HCT116 (cell line): ENCODE results near the gene VMO1. TPM values are rescaled to one million over a fixed set of nuclear protein-coding genes. Genes with fewer than 3 reads are reported as not detected.

Source experiments
- ATAC-seq: fragments of 200-7000 bp; cut with Tn5 transposase; 2 replicates; pipeline ENCODE4 v1.9.1; 2020; ENCODE audit warnings: mild to moderate bottlenecking, moderate library complexity
- BruUV-seq: library from RNA; stranded (reverse); fragments of 400-500 nt; replicated peaks from 2 replicates; lab custom pipeline; 2021; lab: Mats Ljungman, UMichigan
- CTCF ChIA-PET: fragments of 300-600 bp; sonication (Branson Sonifier 250); formaldehyde crosslinking; loops from one replicate; lab custom pipeline; 2021; ENCODE audit warnings: antibody characterized with exemption; lab: Charles Lee
- POLR2A ChIA-PET: fragments of 300-600, 350-600 bp; sonication (Branson Sonifier 250); formaldehyde crosslinking; loops from one replicate; lab custom pipeline; 2021; ENCODE audit warnings: antibody characterized with exemption; lab: Charles Lee
- RAD21 ChIA-PET, 2 experiments: fragments of 300-600 bp; sonication (Branson Sonifier 250); formaldehyde crosslinking; loops; one replicate each; lab custom pipeline; 2023; ENCODE audit warnings: low total read pairs in 2 of 2; ENCODE audit not compliant: uncharacterized antibody in 2 of 2, unreplicated experiment in 2 of 2, low non-redundant PET in 1 of 2; lab: Charles Lee
- DNase-seq: peaks from one replicate; pipeline ENCODE4 v3.0.0-alpha.2; 2010; ENCODE audit warnings: low read depth, low spot score
- H2AFZ ChIP-seq: fragments of 200-600 bp; shearing (Covaris generic), sonication (generic); 2 replicates; pipeline ENCODE4 v1.6.1; 2017; ENCODE audit warnings: low read depth, mixed run types, mixed read lengths, antibody characterized with exemption, low read length; ENCODE audit not compliant: poor library complexity, severe bottlenecking
- H3K27ac ChIP-seq: 2 replicates; pipeline ENCODE4 v1.5.1; 2012; ENCODE audit warnings: low read depth, low read length
- H3K27me3 ChIP-seq: fragments of 200-600 bp; sonication (generic); 2 replicates; pipeline ENCODE4 v1.6.1; 2016; ENCODE audit warnings: mixed run types, low read length, mixed read lengths; ENCODE audit not compliant: insufficient read depth
- H3K36me3 ChIP-seq, 2 experiments: fragments of 200-500 bp in 1 of 2; fragments of 200-600 bp in 1 of 2; sonication (Bioruptor generic) in 1 of 2; sonication (generic) in 1 of 2; 2 replicates each; pipeline versions ENCODE4 v1.5.1 to v1.6.1; 2014 to 2016; ENCODE audit warnings: low read length in 2 of 2, inconsistent platforms in 1 of 2, mixed read lengths in 1 of 2, mixed run types in 1 of 2; ENCODE audit not compliant: insufficient read depth in 2 of 2, control insufficient read depth in 1 of 2
- H3K4me1 ChIP-seq, 2 experiments: fragments of 200-600 bp in 1 of 2; sonication (generic) in 1 of 2; 2 replicates each; pipeline versions ENCODE4 v1.5.1 to v1.6.1; 2012 to 2017; ENCODE audit warnings: low read length in 2 of 2, inconsistent platforms in 1 of 2, mild to moderate bottlenecking in 1 of 2, mixed read lengths in 1 of 2, mixed run types in 1 of 2, moderate library complexity in 1 of 2; ENCODE audit not compliant: insufficient read depth in 2 of 2, control insufficient read depth in 1 of 2
- H3K4me2 ChIP-seq: fragments of 200-600 bp; sonication (generic); 2 replicates; pipeline ENCODE4 v1.6.1; 2017; ENCODE audit warnings: mixed run types, low read length, mixed read lengths
- H3K4me3 ChIP-seq, 2 experiments: fragments of 200-600 bp in 1 of 2; sonication (generic) in 1 of 2; replicated peaks in 1 of 2; 2 replicates each; pipeline ENCODE4 v1.5.1; 2011 to 2016; ENCODE audit warnings: low read length in 2 of 2, control low read depth in 1 of 2, low read depth in 1 of 2, mild to moderate bottlenecking in 1 of 2, mixed read lengths in 1 of 2, mixed run types in 1 of 2
- H3K79me2 ChIP-seq: fragments of 200-600 bp; sonication (generic); 2 replicates; pipeline ENCODE4 v1.6.1; 2017; ENCODE audit warnings: mild to moderate bottlenecking, mixed run types, low read length, moderate library complexity, mixed read lengths; ENCODE audit not compliant: insufficient read depth
- H3K9ac ChIP-seq: fragments of 200-600 bp; sonication (generic); 2 replicates; pipeline ENCODE4 v1.6.1; 2016; ENCODE audit warnings: low read length, mixed read lengths
- H3K9me2 ChIP-seq: fragments of 200-600 bp; sonication (generic), shearing (Covaris generic); 2 replicates; pipeline ENCODE4 v1.6.1; 2017; ENCODE audit warnings: mixed run types, mild to moderate bottlenecking, moderate library complexity; ENCODE audit not compliant: insufficient read depth
- H3K9me3 ChIP-seq, 2 experiments: fragments of 200-500 bp in 1 of 2; fragments of 200-600 bp in 1 of 2; sonication (Bioruptor generic) in 1 of 2; sonication (generic) in 1 of 2; 2 replicates each; pipeline ENCODE4 v1.6.1; 2014 to 2017; ENCODE audit warnings: low read length in 2 of 2, mixed read lengths in 2 of 2, inconsistent platforms in 1 of 2, low read depth in 1 of 2, mild to moderate bottlenecking in 1 of 2, mixed run types in 1 of 2, moderate library complexity in 1 of 2; ENCODE audit not compliant: control insufficient read depth in 1 of 2, insufficient read depth in 1 of 2
- H4K20me1 ChIP-seq: fragments of 200-600 bp; sonication (generic), shearing (Covaris generic); 2 replicates; pipeline ENCODE4 v1.6.1; 2017; ENCODE audit warnings: mixed run types, mild to moderate bottlenecking, moderate library complexity; ENCODE audit not compliant: insufficient read depth
- ATF3 ChIP-seq: IDR thresholded peaks from 2 replicates; pipeline ENCODE4 v1.6.1; 2012
- EGR1 ChIP-seq: IDR thresholded peaks from 2 replicates; pipeline ENCODE4 v1.6.1; 2012; ENCODE audit warnings: low read depth
- FOSL1 ChIP-seq: IDR thresholded peaks from 2 replicates; pipeline ENCODE4 v1.6.1; 2012; ENCODE audit warnings: low read depth
- SP1 ChIP-seq: IDR thresholded peaks from 2 replicates; pipeline ENCODE4 v1.6.1; 2012; ENCODE audit warnings: low read depth
- SRF ChIP-seq: IDR thresholded peaks from 2 replicates; pipeline ENCODE4 v1.6.1; 2012; ENCODE audit warnings: low read depth
- YY1 ChIP-seq: IDR thresholded peaks from 2 replicates; pipeline ENCODE4 v1.6.1; 2011; ENCODE audit warnings: low read length, low read depth, moderate library complexity, mild to moderate bottlenecking; ENCODE audit not compliant: insufficient replicate concordance; ENCODE audit errors: extremely low read depth
- ZNF274 ChIP-seq: fragments of 200-500 bp; sonication (Bioruptor generic); IDR thresholded peaks from 2 replicates; pipeline ENCODE4 v1.6.1; 2014; ENCODE audit warnings: mild to moderate bottlenecking, low read depth, low read length, inconsistent platforms
- intact Hi-C: fragments of 100-400 bp; cut with micrococcal nuclease; formaldehyde crosslinking; loops from 2 replicates; pipeline ENCODE4 v1.10.0; 2022
- total RNA-seq: library from RNA; stranded (reverse); gene quantifications from one replicate; pipeline ENCODE4 v1.2.1, GENCODE V29; 2021; ENCODE audit not compliant: unreplicated experiment

Gene VMO1
- total RNA-seq, 1 experiment from 2014 or later: 0.76 TPM

DNA sequence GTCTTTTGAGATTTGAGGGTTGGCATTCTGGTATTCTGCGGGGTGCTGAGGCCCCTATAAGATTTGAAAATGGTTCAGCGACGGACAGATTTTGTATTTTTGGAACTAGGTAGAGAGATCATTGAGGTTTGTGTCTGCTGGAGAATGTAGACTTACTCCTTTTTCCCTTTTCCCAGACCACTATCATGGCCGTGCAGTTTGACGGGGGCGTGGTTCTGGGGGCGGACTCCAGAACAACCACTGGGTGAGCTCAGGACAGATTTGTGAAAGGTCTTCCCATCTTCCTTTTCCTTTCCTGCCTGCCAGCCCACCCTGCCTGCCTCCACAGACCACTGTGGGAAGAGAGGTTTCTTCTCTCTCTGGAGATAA is 10.4 kb upstream of the VMO1 start:
- ATAC-seq (peak; percentile 85), DNase-seq (no peak)
- peak overlapping the region; percentile 95 for H3K9ac ChIP-seq
- H3K27ac ChIP-seq: peak overlapping the region; percentile 84
- intact Hi-C loops: no loop called here
- H2AFZ ChIP-seq: no peak overlapping the region
- ChIA-PET CTCF (no interaction called here), POLR2A (interaction anchor here (1.0 kb wide), 1 partner anchor 10 kb away, joined by 5 read pairs; the partner anchor contains the start of gene PLD2), RAD21 (no interaction called here)
- no peaks in the 10 kb centered on the region for H4K20me1 ChIP-seq
- no peaks in the 10 kb centered on the region for H3K9me3 ChIP-seq
- H3K4me1 ChIP-seq: peaks cover 6 to 14% of the 10 kb centered on the region in 2 experiments; a peak in 3 of 4 replicates
- TSS peak; percentile 83 for BruUV-seq
- H3K4me3 ChIP-seq: peak overlapping the region; percentile 94 to 98
- peaks cover 19% of the 10 kb centered on the region for H3K79me2 ChIP-seq
- H3K36me3 ChIP-seq: peaks cover 8 to 18% of the 10 kb centered on the region in 2 experiments
- TF ChIP-seq SRF (no peak), ZNF274 (no peak), YY1 (peak; percentile 7), FOSL1 (no peak), ATF3 (no peak), EGR1 (no peak)
- no peaks in the 10 kb centered on the region for H3K27me3 ChIP-seq
- H3K4me2 ChIP-seq: peak overlapping the region; percentile 76
- no peaks in the 10 kb centered on the region for H3K9me2 ChIP-seq

DNA sequence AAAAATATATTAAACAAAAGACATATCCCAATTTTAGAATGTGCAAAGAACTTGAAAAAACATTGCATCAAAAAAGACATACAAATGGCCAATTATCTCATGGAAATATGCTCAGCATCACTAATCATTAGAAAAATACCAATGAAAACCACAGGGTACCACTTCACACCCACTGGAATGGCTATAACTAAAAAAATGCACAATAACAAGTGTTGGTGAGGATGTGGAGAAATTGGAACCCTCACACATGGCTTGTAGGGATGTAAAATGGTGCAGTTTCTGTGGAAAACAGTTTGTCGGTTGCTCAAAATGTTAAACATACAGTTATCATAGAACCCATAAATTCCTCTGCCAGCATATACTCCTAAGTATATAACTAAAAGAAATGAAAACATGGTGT is 9.0 kb upstream of the VMO1 start:
- BruUV-seq: no TSS peak
- POLR2A ChIA-PET: no interaction called here
- H3K27ac ChIP-seq: peak overlapping the region; percentile 51
- no peaks in the 10 kb centered on the region for H3K9me2 ChIP-seq
- intact Hi-C loops: no loop called here
- RAD21 ChIA-PET: no interaction called here
- DNase-seq (no peak), ATAC-seq (no peak)
- H3K79me2 ChIP-seq: peaks cover 19% of the 10 kb centered on the region
- TF ChIP-seq SP1: no peak
- no peaks in the 10 kb centered on the region for H4K20me1 ChIP-seq
- 0 out of 2 replicates have a peak overlapping the region, but pooled peaks have one; percentile 95 for H3K9ac ChIP-seq
- peak overlapping the region in 1 of 2 experiments; percentile 98; a peak in 1 of 4 replicates for H3K4me3 ChIP-seq
- peak overlapping the region; percentile 98 for H2AFZ ChIP-seq
- H3K36me3 ChIP-seq: peaks cover 8 to 18% of the 10 kb centered on the region in 2 experiments
- CTCF ChIA-PET: no interaction called here
- H3K4me1 ChIP-seq: peaks cover 13 to 21% of the 10 kb centered on the region in 2 experiments
- H3K9me3 ChIP-seq: no peaks in the 10 kb centered on the region
- H3K27me3 ChIP-seq: no peaks in the 10 kb centered on the region
- peak overlapping the region; percentile 76 for H3K4me2 ChIP-seq
